ENCODE data around the gene SFXN4. TPM values are rescaled to one million over a fixed set of nuclear protein-coding genes. Genes with fewer than 3 reads are reported as not detected.

Gene SFXN4
- total and polyA plus RNA-seq, 2 of the 13 experiments (the other 11 are each of a cell fraction or from before 2014, with no cell fraction given): 47.7 to 64.9 TPM

DNA sequence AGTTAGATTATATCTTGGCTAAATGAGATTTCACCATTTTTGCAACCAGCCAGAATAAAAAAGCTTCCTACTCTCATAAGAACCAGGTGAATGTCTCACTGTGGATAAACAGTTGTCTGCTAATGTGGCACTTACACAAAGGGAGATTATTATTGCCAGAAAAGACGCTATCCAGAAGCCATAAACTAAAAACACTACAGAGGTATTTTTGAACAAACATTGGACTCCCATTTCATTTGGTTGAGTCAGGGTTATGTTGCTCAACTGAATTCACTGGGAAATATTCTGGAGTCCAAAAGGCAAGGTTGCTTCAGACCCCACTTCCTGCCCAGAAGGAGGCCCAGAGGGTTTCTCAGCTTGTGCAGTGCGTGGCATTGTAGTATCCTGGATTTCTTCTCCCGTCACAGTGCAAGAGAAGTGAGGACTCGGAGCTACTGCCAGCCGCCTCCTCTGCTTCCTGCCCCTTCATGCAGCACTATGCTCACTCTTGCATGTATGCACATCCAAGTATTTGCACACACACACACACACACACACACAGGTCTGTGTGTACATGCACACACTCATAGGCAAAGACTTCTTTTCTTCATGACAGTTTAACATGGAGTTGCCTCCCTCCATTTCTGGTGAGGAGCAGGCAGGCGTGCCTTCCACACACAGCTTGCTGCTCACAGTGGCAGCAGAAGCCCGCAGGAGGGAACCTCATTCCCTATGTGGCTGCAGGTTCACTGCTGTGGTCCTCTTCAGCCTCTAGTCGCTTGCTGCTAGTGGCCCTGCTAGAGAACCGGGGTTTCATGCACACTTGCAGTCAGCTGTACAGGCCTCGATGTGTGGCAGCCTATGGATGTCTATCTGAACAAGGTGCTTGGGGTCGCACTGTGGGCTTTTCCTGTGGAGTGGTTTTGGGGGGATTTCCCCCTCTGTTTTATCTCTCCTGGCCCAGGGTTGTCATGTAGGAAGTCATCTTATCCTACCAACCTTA, 51.5 kb downstream of the SFXN4 start (continued):
- TF ChIP-seq ZNF746 (CRISPR knock-in tag; IDR thresholded peaks at IDR 0.05) (peak; percentile 58; the same call in 1 of the 2 replicates), ZNF543 (CRISPR knock-in tag; IDR thresholded peaks at IDR 0.05) (no peak), NR2C2 (CRISPR knock-in tag; IDR thresholded peaks at IDR 0.05; ENCODE audit: borderline replicate concordance) (peak; percentile 66; the same call in 1 of the 2 replicates), ZNF431 (CRISPR knock-in tag; IDR thresholded peaks at IDR 0.05; ENCODE audit: borderline replicate concordance, low read depth) (no peak), ZNF615 (CRISPR knock-in tag; IDR thresholded peaks at IDR 0.05; ENCODE audit: borderline replicate concordance) (no peak), ZNF558 (CRISPR knock-in tag; IDR thresholded peaks at IDR 0.05; ENCODE audit: borderline replicate concordance) (peak; percentile 39; the same call in 1 of the 2 replicates), SMYD3 (CRISPR knock-in tag; IDR thresholded peaks at IDR 0.05) (no peak), PAX8 (CRISPR knock-in tag; IDR thresholded peaks at IDR 0.05; ENCODE audit: borderline replicate concordance) (no peak), THAP11 (CRISPR knock-in tag; IDR thresholded peaks at IDR 0.05) (peak; percentile 75)
- TF ChIP-seq, protein P1, sequence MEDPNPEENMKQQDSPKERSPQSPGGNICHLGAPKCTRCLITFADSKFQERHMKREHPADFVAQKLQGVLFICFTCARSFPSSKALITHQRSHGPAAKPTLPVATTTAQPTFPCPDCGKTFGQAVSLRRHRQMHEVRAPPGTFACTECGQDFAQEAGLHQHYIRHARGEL (CRISPR knock-in tag; IDR thresholded peaks at IDR 0.05): no peak
- TF ChIP-seq, protein P2, sequence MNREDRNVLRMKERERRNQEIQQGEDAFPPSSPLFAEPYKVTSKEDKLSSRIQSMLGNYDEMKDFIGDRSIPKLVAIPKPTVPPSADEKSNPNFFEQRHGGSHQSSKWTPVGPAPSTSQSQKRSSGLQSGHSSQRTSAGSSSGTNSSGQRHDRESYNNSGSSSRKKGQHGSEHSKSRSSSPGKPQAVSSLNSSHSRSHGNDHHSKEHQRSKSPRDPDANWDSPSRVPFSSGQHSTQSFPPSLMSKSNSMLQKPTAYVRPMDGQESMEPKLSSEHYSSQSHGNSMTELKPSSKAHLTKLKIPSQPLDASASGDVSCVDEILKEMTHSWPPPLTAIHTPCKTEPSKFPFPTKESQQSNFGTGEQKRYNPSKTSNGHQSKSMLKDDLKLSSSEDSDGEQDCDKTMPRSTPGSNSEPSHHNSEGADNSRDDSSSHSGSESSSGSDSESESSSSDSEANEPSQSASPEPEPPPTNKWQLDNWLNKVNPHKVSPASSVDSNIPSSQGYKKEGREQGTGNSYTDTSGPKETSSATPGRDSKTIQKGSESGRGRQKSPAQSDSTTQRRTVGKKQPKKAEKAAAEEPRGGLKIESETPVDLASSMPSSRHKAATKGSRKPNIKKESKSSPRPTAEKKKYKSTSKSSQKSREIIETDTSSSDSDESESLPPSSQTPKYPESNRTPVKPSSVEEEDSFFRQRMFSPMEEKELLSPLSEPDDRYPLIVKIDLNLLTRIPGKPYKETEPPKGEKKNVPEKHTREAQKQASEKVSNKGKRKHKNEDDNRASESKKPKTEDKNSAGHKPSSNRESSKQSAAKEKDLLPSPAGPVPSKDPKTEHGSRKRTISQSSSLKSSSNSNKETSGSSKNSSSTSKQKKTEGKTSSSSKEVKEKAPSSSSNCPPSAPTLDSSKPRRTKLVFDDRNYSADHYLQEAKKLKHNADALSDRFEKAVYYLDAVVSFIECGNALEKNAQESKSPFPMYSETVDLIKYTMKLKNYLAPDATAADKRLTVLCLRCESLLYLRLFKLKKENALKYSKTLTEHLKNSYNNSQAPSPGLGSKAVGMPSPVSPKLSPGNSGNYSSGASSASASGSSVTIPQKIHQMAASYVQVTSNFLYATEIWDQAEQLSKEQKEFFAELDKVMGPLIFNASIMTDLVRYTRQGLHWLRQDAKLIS (CRISPR knock-in tag; IDR thresholded peaks at IDR 0.05): no peak
- TF ChIP-seq, protein P3, sequence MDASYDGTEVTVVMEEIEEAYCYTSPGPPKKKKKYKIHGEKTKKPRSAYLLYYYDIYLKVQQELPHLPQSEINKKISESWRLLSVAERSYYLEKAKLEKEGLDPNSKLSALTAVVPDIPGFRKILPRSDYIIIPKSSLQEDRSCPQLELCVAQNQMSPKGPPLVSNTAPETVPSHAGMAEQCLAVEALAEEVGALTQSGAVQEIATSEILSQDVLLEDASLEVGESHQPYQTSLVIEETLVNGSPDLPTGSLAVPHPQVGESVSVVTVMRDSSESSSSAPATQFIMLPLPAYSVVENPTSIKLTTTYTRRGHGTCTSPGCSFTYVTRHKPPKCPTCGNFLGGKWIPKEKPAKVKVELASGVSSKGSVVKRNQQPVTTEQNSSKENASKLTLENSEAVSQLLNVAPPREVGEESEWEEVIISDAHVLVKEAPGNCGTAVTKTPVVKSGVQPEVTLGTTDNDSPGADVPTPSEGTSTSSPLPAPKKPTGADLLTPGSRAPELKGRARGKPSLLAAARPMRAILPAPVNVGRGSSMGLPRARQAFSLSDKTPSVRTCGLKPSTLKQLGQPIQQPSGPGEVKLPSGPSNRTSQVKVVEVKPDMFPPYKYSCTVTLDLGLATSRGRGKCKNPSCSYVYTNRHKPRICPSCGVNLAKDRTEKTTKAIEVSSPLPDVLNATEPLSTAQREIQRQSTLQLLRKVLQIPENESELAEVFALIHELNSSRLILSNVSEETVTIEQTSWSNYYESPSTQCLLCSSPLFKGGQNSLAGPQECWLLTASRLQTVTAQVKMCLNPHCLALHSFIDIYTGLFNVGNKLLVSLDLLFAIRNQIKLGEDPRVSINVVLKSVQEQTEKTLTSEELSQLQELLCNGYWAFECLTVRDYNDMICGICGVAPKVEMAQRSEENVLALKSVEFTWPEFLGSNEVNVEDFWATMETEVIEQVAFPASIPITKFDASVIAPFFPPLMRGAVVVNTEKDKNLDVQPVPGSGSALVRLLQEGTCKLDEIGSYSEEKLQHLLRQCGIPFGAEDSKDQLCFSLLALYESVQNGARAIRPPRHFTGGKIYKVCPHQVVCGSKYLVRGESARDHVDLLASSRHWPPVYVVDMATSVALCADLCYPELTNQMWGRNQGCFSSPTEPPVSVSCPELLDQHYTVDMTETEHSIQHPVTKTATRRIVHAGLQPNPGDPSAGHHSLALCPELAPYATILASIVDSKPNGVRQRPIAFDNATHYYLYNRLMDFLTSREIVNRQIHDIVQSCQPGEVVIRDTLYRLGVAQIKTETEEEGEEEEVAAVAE (CRISPR knock-in tag; IDR thresholded peaks at IDR 0.05; ENCODE audit: borderline replicate concordance): peak; percentile 54; the same call in 1 of the 2 replicates
